Measurements from ENCODE around the gene APC. TPM values are rescaled to one million over a fixed set of nuclear protein-coding genes. Genes with fewer than 3 reads are reported as not detected.

Gene APC
- polyA plus RNA-seq, 1 experiment: 14.7 TPM

DNA sequence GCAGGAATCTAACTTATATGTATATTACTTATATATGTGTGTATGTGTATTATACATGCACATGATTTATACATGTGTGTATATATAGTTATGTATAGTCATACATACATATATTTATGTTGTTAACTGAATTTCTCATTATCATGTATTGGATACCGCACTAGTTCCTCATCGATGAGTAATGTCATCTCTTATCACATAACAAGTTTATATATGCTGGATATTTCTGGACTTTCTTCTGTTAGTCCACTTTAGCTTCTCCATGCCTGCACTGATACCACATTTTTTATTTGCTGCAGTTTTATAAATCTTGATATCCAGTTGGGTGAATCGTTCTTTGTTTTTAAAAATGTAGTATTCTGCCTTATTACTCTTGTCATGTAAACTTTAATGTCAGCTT is 50.2 kb downstream of the APC start:
- H3K36me3 ChIP-seq (ENCODE audit: control insufficient read depth, insufficient read depth, low read length): no peaks in the 10 kb centered on the region
- ChIA-PET POLR2A (no interaction called here), CTCF (interaction anchor here (0.5 to 1.3 kb wide), 4 partner anchors 109 to 440 kb away, joined by 3 read pairs; no protein-coding TSS in a partner anchor)
- TF ChIP-seq, protein P1, sequence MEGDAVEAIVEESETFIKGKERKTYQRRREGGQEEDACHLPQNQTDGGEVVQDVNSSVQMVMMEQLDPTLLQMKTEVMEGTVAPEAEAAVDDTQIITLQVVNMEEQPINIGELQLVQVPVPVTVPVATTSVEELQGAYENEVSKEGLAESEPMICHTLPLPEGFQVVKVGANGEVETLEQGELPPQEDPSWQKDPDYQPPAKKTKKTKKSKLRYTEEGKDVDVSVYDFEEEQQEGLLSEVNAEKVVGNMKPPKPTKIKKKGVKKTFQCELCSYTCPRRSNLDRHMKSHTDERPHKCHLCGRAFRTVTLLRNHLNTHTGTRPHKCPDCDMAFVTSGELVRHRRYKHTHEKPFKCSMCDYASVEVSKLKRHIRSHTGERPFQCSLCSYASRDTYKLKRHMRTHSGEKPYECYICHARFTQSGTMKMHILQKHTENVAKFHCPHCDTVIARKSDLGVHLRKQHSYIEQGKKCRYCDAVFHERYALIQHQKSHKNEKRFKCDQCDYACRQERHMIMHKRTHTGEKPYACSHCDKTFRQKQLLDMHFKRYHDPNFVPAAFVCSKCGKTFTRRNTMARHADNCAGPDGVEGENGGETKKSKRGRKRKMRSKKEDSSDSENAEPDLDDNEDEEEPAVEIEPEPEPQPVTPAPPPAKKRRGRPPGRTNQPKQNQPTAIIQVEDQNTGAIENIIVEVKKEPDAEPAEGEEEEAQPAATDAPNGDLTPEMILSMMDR (IDR thresholded peaks at IDR 0.05; ENCODE audit: insufficient read depth, low read depth, low read length): no peak
- H3K4me3 ChIP-seq (ENCODE audit: low read depth, low read length): no peak overlapping the region
- no peak for DNase-seq (ENCODE audit: low read depth)
- no peaks in the 10 kb centered on the region for H3K27me3 ChIP-seq (ENCODE audit: control insufficient read depth, insufficient read depth, low read length)

DNA sequence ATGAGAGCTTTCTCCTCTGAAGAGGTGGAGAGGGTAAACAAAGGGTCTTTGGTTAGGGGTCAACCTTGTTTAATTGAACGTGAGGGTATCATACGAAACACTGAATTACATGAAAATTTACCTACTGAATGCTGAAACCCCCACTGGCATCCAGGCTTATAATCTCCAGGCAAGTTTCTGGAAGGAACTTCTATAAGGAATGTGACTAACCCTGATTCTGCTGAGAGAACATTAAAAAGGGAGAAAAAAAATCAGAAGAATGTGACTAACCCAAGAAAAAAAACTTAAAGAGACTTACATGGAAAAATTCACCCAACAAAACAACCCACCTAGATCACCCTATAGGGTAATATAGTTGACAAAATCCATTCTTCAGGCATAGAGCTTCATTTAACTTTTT is 55.5 kb downstream of the APC start:
- Histone ChIP-seq H3K4me3 (ENCODE audit: low read depth, low read length) (no peak overlapping the region), H3K27me3 (ENCODE audit: control insufficient read depth, insufficient read depth, low read length) (no peaks in the 10 kb centered on the region), H3K36me3 (ENCODE audit: control insufficient read depth, insufficient read depth, low read length) (peaks cover 4% of the 10 kb centered on the region; the same call in 1 of the 2 replicates)
- POLR2A ChIA-PET: no interaction called here
- CTCF ChIA-PET: interaction anchor here (1.0 to 1.5 kb wide), 4 partner anchors 19 to 242 kb away, joined by 3 to 4 read pairs (median 4); no protein-coding TSS in a partner anchor
- TF ChIP-seq, protein P1 (IDR thresholded peaks at IDR 0.05; ENCODE audit: insufficient read depth, low read depth, low read length): no peak
- DNase-seq (ENCODE audit: low read depth): no peak

DNA sequence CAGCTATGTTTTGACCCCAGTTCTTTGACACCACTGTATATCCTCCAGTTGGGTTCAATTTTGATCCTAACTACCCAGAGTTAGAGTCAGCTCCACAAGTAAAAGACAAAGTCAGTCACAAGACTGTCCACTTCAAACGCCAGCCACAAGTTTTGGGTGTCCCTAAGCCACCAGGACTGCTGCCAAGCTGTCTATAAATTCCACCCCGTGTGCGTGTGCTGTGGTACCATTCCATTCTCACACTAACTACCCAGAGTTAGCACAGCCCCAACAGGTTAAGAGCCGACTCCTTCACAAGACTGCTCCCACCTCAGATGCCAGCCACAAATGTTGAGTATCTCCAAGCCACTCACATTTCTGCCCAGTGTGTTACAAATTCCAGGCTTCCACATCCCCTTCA is 56.7 kb downstream of the APC start:
- H3K36me3 ChIP-seq (ENCODE audit: control insufficient read depth, insufficient read depth, low read length): peaks cover 4% of the 10 kb centered on the region; the same call in 1 of the 2 replicates
- CTCF ChIA-PET: interaction anchor here (1.0 to 1.2 kb wide), 2 partner anchors 32 to 54 kb away, joined by 3 to 4 read pairs; no protein-coding TSS in a partner anchor
- no peaks in the 10 kb centered on the region for H3K27me3 ChIP-seq (ENCODE audit: control insufficient read depth, insufficient read depth, low read length)
- H3K4me3 ChIP-seq (ENCODE audit: low read depth, low read length): no peak overlapping the region
- DNase-seq (ENCODE audit: low read depth): no peak
- TF ChIP-seq, protein P1 (IDR thresholded peaks at IDR 0.05; ENCODE audit: insufficient read depth, low read depth, low read length): no peak
- POLR2A ChIA-PET: no interaction called here

DNA sequence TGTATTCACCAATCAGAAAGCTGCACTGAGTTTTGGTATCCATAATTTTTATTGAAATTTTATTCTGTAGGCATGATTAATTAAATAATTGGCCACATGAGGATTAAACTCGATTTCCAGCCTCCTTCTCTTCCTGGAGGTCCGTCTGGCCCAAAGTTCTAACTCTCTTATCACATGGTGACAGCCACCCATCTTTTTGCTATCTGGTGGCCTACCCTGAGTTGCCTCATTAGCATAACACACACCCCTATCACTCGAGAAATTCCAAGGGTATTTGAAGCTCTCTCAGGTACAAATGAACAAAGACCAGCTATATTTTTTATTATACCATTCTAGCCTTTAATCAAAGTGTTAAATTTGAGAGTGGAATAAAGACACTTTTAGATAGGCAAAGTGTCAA is 57.7 kb downstream of the APC start:
- peaks cover 4% of the 10 kb centered on the region; the same call in 1 of the 2 replicates for H3K36me3 ChIP-seq (ENCODE audit: control insufficient read depth, insufficient read depth, low read length)
- no peak overlapping the region for H3K4me3 ChIP-seq (ENCODE audit: low read depth, low read length)
- ChIA-PET CTCF (no interaction called here), POLR2A (no interaction called here)
- DNase-seq (ENCODE audit: low read depth): no peak
- no peaks in the 10 kb centered on the region for H3K27me3 ChIP-seq (ENCODE audit: control insufficient read depth, insufficient read depth, low read length)
- TF ChIP-seq, protein P1 (IDR thresholded peaks at IDR 0.05; ENCODE audit: insufficient read depth, low read depth, low read length): no peak

DNA sequence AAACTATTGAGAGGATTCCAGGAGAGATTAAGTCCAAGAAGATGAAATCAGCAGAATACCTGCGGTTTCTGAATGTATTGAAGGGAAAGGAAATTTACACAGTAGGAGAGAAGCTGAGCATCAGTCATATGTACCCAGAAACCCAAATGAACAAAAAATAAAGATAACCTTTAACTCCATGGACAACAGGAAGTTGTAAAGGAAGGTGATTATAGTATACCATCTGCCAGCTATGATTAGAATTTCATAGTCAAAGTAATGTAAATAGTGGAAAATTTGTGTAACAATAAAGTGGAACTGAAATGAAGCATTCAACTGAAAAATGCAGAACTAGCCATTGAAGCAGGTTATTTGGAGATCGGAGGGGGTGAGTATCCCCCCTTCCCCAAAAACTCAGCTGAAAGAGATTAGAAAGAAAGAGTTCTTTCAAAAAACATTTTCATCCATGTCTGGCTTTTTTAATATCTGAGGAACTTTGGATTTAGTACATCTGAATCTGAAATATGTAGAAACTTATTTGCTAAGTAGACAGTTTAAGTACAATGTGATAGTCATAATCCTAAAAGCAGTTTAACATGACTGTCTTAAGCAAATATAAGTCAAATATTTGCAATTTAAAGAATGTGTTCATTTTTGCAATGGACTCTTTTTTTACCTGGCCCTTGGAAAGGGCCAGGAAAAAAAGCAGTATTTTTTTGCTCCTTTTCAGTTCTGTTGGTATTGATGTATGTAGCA is 58.4 kb downstream of the APC start:
- ChIA-PET POLR2A (no interaction called here), CTCF (no interaction called here)
- DNase-seq (ENCODE audit: low read depth): no peak
- peaks cover 4% of the 10 kb centered on the region; the same call in 1 of the 2 replicates for H3K36me3 ChIP-seq (ENCODE audit: control insufficient read depth, insufficient read depth, low read length)
- TF ChIP-seq, protein P1 (IDR thresholded peaks at IDR 0.05; ENCODE audit: insufficient read depth, low read depth, low read length): no peak
- no peak overlapping the region for H3K4me3 ChIP-seq (ENCODE audit: low read depth, low read length)
- no peaks in the 10 kb centered on the region for H3K27me3 ChIP-seq (ENCODE audit: control insufficient read depth, insufficient read depth, low read length)
